Measurements from ENCODE around the gene THEMIS.
"Not testable (repeated sequence)": the region's sequence is repeated elsewhere in the genome, so short reads cannot be mapped to it uniquely, and the experiment has no call there.

DNA sequence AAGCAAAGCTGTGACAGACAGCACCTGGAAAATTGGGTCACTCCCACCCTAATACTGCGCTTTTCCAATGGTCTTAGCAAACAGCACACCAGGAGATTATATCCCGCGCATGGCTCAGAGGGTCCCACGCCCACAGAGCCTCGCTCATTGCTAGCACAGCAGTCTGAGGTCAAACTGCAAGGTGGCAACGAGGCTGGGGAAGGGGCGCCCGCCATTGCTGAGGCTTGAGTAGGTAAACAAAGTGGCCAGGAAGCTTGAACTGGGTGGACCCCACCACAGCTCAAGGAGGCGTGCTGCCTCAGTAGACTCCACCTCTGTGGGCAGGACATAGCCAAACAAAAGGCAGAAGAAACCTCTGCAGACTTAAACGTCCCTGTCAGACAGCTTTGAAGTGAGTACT lies 25.6 kb upstream of the THEMIS start:
- TF ChIP-seq, protein P1, sequence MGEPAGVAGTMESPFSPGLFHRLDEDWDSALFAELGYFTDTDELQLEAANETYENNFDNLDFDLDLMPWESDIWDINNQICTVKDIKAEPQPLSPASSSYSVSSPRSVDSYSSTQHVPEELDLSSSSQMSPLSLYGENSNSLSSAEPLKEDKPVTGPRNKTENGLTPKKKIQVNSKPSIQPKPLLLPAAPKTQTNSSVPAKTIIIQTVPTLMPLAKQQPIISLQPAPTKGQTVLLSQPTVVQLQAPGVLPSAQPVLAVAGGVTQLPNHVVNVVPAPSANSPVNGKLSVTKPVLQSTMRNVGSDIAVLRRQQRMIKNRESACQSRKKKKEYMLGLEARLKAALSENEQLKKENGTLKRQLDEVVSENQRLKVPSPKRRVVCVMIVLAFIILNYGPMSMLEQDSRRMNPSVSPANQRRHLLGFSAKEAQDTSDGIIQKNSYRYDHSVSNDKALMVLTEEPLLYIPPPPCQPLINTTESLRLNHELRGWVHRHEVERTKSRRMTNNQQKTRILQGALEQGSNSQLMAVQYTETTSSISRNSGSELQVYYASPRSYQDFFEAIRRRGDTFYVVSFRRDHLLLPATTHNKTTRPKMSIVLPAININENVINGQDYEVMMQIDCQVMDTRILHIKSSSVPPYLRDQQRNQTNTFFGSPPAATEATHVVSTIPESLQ (CRISPR knock-in tag; IDR thresholded peaks at IDR 0.05), result not testable (repeated sequence)
- TF ChIP-seq, protein P2, sequence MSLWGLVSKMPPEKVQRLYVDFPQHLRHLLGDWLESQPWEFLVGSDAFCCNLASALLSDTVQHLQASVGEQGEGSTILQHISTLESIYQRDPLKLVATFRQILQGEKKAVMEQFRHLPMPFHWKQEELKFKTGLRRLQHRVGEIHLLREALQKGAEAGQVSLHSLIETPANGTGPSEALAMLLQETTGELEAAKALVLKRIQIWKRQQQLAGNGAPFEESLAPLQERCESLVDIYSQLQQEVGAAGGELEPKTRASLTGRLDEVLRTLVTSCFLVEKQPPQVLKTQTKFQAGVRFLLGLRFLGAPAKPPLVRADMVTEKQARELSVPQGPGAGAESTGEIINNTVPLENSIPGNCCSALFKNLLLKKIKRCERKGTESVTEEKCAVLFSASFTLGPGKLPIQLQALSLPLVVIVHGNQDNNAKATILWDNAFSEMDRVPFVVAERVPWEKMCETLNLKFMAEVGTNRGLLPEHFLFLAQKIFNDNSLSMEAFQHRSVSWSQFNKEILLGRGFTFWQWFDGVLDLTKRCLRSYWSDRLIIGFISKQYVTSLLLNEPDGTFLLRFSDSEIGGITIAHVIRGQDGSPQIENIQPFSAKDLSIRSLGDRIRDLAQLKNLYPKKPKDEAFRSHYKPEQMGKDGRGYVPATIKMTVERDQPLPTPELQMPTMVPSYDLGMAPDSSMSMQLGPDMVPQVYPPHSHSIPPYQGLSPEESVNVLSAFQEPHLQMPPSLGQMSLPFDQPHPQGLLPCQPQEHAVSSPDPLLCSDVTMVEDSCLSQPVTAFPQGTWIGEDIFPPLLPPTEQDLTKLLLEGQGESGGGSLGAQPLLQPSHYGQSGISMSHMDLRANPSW (CRISPR knock-in tag; conservative IDR thresholded peaks at IDR 0.05; ENCODE audit: low read depth), result not testable (repeated sequence)
- TF ChIP-seq, protein P3, sequence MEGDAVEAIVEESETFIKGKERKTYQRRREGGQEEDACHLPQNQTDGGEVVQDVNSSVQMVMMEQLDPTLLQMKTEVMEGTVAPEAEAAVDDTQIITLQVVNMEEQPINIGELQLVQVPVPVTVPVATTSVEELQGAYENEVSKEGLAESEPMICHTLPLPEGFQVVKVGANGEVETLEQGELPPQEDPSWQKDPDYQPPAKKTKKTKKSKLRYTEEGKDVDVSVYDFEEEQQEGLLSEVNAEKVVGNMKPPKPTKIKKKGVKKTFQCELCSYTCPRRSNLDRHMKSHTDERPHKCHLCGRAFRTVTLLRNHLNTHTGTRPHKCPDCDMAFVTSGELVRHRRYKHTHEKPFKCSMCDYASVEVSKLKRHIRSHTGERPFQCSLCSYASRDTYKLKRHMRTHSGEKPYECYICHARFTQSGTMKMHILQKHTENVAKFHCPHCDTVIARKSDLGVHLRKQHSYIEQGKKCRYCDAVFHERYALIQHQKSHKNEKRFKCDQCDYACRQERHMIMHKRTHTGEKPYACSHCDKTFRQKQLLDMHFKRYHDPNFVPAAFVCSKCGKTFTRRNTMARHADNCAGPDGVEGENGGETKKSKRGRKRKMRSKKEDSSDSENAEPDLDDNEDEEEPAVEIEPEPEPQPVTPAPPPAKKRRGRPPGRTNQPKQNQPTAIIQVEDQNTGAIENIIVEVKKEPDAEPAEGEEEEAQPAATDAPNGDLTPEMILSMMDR (IDR thresholded peaks at IDR 0.05), result not testable (repeated sequence)
- TF ChIP-seq, protein P4, sequence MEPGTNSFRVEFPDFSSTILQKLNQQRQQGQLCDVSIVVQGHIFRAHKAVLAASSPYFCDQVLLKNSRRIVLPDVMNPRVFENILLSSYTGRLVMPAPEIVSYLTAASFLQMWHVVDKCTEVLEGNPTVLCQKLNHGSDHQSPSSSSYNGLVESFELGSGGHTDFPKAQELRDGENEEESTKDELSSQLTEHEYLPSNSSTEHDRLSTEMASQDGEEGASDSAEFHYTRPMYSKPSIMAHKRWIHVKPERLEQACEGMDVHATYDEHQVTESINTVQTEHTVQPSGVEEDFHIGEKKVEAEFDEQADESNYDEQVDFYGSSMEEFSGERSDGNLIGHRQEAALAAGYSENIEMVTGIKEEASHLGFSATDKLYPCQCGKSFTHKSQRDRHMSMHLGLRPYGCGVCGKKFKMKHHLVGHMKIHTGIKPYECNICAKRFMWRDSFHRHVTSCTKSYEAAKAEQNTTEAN (CRISPR knock-in tag; IDR thresholded peaks at IDR 0.05), result not testable (repeated sequence)
- TF ChIP-seq, protein P5, sequence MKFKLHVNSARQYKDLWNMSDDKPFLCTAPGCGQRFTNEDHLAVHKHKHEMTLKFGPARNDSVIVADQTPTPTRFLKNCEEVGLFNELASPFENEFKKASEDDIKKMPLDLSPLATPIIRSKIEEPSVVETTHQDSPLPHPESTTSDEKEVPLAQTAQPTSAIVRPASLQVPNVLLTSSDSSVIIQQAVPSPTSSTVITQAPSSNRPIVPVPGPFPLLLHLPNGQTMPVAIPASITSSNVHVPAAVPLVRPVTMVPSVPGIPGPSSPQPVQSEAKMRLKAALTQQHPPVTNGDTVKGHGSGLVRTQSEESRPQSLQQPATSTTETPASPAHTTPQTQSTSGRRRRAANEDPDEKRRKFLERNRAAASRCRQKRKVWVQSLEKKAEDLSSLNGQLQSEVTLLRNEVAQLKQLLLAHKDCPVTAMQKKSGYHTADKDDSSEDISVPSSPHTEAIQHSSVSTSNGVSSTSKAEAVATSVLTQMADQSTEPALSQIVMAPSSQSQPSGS (CRISPR knock-in tag; IDR thresholded peaks at IDR 0.05; ENCODE audit: borderline replicate concordance, low read depth), result not testable (repeated sequence)
- TF ChIP-seq TP53 (CRISPR knock-in tag; IDR thresholded peaks at IDR 0.05); JUN (CRISPR knock-in tag; IDR thresholded peaks at IDR 0.05); NR3C1 (CRISPR knock-in tag; conservative IDR thresholded peaks at IDR 0.05; ENCODE audit: low read depth); CREM (CRISPR knock-in tag; IDR thresholded peaks at IDR 0.05); ATF1 (CRISPR knock-in tag; IDR thresholded peaks at IDR 0.05): not testable (repeated sequence)
- TF ChIP-seq, protein P6, sequence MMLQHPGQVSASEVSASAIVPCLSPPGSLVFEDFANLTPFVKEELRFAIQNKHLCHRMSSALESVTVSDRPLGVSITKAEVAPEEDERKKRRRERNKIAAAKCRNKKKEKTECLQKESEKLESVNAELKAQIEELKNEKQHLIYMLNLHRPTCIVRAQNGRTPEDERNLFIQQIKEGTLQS (CRISPR knock-in tag; conservative IDR thresholded peaks at IDR 0.05), result not testable (repeated sequence)
